ENCODE results near the gene PNPLA5.

DNA sequence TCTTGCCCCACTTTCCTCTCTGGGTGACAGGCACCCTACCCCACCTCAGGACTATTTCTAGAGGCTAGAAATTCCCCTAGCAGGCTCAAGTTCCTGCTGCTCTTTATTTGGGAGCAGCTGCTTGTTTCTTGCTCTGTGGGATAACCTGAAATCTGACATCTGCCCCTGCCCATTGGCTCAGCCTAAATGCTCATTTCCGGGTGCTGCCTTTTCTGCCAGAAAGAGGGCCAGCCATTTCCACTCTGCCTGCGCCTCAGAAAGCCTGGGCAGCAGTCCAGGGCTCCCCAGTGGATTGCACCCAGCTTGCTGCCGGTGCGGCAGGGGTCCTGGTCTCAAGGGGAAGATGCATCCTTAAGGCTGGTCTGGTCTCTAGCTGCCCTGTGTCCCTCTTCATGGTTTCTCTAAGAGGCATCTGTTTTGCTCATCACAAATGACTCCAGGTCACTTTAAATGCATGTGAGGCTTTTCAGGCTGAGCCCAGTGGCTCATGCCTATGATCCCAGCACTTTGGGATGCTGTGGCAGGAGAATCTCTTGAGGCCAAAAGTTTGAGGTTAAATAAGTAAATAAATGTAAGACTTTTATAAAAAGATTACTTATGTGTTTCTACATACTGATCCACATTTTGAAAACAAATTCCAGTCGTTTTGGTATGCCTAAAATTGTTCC is 10.3 kb upstream of the PNPLA5 start:
- TF ChIP-seq, protein P1, sequence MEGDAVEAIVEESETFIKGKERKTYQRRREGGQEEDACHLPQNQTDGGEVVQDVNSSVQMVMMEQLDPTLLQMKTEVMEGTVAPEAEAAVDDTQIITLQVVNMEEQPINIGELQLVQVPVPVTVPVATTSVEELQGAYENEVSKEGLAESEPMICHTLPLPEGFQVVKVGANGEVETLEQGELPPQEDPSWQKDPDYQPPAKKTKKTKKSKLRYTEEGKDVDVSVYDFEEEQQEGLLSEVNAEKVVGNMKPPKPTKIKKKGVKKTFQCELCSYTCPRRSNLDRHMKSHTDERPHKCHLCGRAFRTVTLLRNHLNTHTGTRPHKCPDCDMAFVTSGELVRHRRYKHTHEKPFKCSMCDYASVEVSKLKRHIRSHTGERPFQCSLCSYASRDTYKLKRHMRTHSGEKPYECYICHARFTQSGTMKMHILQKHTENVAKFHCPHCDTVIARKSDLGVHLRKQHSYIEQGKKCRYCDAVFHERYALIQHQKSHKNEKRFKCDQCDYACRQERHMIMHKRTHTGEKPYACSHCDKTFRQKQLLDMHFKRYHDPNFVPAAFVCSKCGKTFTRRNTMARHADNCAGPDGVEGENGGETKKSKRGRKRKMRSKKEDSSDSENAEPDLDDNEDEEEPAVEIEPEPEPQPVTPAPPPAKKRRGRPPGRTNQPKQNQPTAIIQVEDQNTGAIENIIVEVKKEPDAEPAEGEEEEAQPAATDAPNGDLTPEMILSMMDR (IDR thresholded peaks at IDR 0.05; ENCODE audit: borderline replicate concordance, extremely low read depth, low read length, poor library complexity, severe bottlenecking), result no peak
- no peak for TF ChIP-seq EZH2 (IDR thresholded peaks at IDR 0.05; ENCODE audit: borderline replicate concordance, low read depth, low read length, severe bottlenecking)
